HFFc6 (cell line): ENCODE results near the gene MIER2. TPM values are rescaled to one million over a fixed set of nuclear protein-coding genes. Genes with fewer than 3 reads are reported as not detected.

Experiments used
- DNase-seq: peaks from one replicate; pipeline ENCODE4 v3.0.0-alpha.2; 2018
- H3K27ac Mint-ChIP-seq: 2 replicates; pipeline ENCODE4 v1.8.0; 2020; ENCODE audit warnings: mild to moderate bottlenecking, mixed read lengths
- H3K27me3 Mint-ChIP-seq: 2 replicates; pipeline ENCODE4 v1.8.0; 2021; ENCODE audit warnings: mild to moderate bottlenecking, moderate library complexity, mixed read lengths; ENCODE audit not compliant: insufficient read depth
- H3K36me3 Mint-ChIP-seq: 2 replicates; pipeline ENCODE4 v1.8.0; 2021; ENCODE audit warnings: low read depth, mixed read lengths
- H3K4me1 Mint-ChIP-seq: 2 replicates; pipeline ENCODE4 v1.8.0; 2020; ENCODE audit warnings: low read depth, mixed read lengths
- H3K4me3 Mint-ChIP-seq: 2 replicates; pipeline ENCODE4 v1.8.0; 2020; ENCODE audit warnings: mild to moderate bottlenecking, moderate library complexity, mixed read lengths
- H3K9me3 Mint-ChIP-seq: 2 replicates; pipeline ENCODE4 v1.8.0; 2020; ENCODE audit warnings: mild to moderate bottlenecking, mixed read lengths
- total RNA-seq, 6 experiments: library from RNA; stranded (reverse); fragmentation: NEBNext Ultra II Directional; extraction: Animal tissue kit (Norgen Biotek cat#: 25700); gene quantifications; 2 replicates in 1 of 6; 3 replicates in 5 of 6; pipeline ENCODE4 v1.2.3, GENCODE V29; 2021
- TF ChIP-seq, protein P1 (sequence below): fragments of 200-600 bp; sonication (generic); IDR thresholded peaks from 2 replicates; pipeline ENCODE4 v1.5.0; 2021; ENCODE audit warnings: antibody characterized with exemption, mild to moderate bottlenecking

MIER2 gene
- total RNA-seq, 6 experiments from 2014 or later = 31.7 to 42.2 (median 33.4) TPM

DNA sequence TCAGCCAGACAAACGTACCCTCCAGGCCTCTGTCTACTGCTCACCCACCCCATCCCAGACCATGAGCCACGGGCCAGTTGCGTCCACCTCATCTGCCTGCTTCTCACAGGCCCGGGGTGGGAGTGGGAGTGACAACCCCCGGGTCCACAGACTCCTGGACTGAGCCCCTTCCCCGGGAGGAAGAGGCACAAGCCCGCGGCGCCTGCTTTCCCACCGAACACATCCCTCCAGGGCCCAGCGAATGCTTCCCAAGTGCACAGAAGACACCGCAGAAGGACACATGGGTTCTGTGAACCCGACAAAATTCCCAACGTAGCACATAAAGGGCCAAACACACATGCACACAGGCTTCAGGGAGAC, 35.4 kb downstream of the MIER2 start:
- DNase-seq = no peak
- TF ChIP-seq, protein P1, sequence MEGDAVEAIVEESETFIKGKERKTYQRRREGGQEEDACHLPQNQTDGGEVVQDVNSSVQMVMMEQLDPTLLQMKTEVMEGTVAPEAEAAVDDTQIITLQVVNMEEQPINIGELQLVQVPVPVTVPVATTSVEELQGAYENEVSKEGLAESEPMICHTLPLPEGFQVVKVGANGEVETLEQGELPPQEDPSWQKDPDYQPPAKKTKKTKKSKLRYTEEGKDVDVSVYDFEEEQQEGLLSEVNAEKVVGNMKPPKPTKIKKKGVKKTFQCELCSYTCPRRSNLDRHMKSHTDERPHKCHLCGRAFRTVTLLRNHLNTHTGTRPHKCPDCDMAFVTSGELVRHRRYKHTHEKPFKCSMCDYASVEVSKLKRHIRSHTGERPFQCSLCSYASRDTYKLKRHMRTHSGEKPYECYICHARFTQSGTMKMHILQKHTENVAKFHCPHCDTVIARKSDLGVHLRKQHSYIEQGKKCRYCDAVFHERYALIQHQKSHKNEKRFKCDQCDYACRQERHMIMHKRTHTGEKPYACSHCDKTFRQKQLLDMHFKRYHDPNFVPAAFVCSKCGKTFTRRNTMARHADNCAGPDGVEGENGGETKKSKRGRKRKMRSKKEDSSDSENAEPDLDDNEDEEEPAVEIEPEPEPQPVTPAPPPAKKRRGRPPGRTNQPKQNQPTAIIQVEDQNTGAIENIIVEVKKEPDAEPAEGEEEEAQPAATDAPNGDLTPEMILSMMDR = no peak
- no peak overlapping the region for H3K4me3 Mint-ChIP-seq
- no peaks in the 10 kb centered on the region for H3K9me3 Mint-ChIP-seq
- peaks cover 14% of the 10 kb centered on the region for H3K36me3 Mint-ChIP-seq
- no peak overlapping the region for H3K27ac Mint-ChIP-seq
- H3K27me3 Mint-ChIP-seq = no peaks in the 10 kb centered on the region; the same call in none of the 2 replicates
- H3K4me1 Mint-ChIP-seq = no peaks in the 10 kb centered on the region

DNA sequence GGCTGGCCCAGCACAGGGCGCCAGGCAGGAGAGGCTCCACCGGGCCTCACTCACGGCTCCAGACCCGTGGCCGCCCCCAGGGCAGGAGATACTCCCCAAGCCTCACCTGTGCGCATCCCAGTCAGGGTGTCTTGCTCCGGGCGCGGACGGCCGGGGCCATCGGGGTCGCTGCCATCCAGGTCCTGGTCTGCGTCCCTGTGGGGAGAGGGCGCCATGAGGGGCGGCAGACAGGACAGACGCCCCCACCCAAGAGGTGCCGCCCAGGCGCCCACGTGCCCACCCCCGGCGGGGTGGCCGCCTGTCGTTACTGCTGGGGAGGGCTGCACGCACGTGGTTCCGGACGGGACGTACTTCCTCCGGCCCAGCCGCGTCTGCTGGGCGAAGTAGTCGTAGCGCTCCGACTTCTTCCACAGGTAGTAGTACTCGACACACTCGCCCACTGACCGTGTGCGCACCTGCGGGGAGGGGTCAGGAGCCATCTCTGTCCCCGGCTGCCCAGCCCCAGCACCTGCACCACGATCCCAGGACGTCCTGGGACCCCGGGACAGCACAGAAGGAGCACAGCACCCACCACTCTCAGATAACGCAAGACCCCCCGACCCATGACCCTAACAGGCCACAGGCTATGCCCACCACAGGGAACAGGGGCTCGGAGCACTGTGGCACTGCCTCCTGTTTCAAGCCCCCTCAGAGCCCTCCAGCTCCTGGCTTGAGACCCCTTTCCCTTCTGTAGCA, 36.0 kb downstream of the MIER2 start:
- H3K4me1 Mint-ChIP-seq = no peaks in the 10 kb centered on the region
- H3K36me3 Mint-ChIP-seq = peaks cover 12% of the 10 kb centered on the region; the same call in 1 of the 2 replicates
- no peaks in the 10 kb centered on the region for H3K9me3 Mint-ChIP-seq
- TF ChIP-seq, protein P1 = no peak
- no peak for DNase-seq
- no peak overlapping the region for H3K4me3 Mint-ChIP-seq
- H3K27me3 Mint-ChIP-seq = no peaks in the 10 kb centered on the region; the same call in none of the 2 replicates
- H3K27ac Mint-ChIP-seq = no peak overlapping the region

DNA sequence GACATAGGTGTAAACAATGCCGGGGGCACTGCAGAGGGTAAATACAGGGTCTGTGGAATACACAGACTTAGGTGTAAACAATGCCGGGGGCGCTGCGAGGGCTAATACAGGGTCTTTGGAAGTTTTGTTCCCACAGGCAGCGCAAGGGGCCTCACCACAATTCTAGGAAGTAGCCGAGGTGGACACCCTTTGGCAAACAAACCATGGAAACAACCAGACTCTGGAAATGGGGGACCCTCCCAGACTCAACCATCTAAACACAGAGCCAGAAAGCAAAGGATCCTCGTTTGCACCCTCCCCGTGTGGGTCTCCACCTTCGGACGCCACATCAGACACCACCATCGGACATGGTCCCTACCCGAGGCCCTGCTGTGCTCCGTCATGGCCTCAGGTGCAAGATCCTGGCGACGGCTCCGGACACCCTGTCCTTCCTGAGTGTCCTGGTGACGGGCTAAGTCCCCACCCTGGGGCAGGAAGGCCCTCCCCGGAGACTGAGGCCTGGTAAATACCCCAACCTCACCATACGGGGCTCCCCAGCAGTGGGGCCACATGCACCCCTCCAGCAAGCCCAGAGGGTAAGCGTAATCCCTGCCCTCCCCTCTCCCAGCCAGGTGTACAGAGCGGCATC, 36.7 kb downstream of the MIER2 start:
- no peaks in the 10 kb centered on the region; the same call in none of the 2 replicates for H3K27me3 Mint-ChIP-seq
- no peak overlapping the region for H3K4me3 Mint-ChIP-seq
- no peaks in the 10 kb centered on the region for H3K4me1 Mint-ChIP-seq
- H3K27ac Mint-ChIP-seq = no peak overlapping the region
- TF ChIP-seq, protein P1 = no peak
- DNase-seq = no peak
- H3K9me3 Mint-ChIP-seq = no peaks in the 10 kb centered on the region
- H3K36me3 Mint-ChIP-seq = peaks cover 12% of the 10 kb centered on the region; the same call in 1 of the 2 replicates

DNA sequence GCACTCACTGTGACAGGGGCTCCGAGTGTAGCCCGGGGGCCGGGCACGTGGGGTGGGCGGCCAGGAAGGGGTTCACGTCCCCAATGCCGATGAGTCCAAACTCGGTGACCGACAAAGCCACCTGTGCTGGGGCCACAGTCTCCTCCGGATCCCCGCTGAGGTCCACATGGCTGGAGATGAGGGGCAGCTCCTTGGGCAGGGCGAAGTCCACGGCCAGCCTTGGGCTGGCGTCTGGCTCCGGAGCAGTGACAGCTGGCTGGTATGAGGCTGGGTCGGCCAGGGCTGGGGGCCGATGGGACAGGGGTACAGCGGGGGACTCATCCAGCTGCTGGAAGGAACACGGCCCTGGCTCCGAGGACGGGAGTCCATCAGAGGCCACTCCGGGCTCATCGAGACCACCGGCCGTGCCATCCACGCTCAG, 37.5 kb downstream of the MIER2 start:
- TF ChIP-seq, protein P1 = no peak
- H3K27me3 Mint-ChIP-seq = no peaks in the 10 kb centered on the region; the same call in none of the 2 replicates
- DNase-seq = no peak

DNA sequence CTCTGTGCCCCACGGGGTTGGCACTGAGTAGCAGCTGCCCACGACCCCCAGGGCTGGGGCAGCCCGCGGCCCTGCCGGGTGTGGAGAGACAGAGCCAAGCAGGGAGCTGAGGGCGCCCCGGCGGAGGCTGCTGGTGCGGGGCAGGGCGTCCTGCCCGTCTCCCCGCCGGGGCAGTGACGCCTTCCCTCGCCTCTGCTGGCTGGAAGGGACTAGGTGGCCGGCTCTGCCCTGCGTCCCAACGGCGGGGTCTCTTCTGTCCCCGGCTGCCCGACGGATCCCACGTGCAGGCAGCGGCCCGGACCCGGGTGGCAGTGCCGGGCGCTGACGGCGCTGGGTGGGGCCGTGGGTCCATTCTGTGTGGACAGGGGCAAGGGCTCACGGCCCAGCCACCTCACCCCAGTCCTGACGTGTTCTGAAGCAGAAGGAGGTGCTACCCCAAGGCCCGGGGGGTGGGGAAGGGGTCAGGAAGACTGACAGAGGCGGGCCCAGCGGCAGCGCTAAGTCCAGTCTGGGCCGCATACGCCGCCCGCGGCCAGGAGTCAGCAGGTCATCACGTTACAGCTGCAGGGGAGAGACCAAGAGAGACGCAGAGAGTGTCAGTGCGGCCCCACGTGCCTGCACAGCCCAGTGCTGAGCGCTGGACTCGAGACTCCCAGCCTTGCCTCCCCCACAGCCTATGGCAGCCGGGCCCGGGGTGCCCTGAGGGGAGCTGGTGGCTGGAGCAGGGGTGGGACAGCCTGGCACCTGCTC, 38.3 kb downstream of the MIER2 start:
- Mint-ChIP-seq H3K4me3 (no peak overlapping the region), H3K4me1 (no peaks in the 10 kb centered on the region), H3K36me3 (peaks cover 10% of the 10 kb centered on the region; the same call in 1 of the 2 replicates), H3K9me3 (no peaks in the 10 kb centered on the region), H3K27ac (no peak overlapping the region), H3K27me3 (no peaks in the 10 kb centered on the region; the same call in none of the 2 replicates)
- TF ChIP-seq, protein P1 = no peak
- no peak for DNase-seq

More for the DNA sequence above, 37.5 kb downstream of the MIER2 start:
- Mint-ChIP-seq H3K27ac (no peak overlapping the region), H3K36me3 (peaks cover 12% of the 10 kb centered on the region; the same call in 1 of the 2 replicates), H3K4me3 (no peak overlapping the region), H3K4me1 (no peaks in the 10 kb centered on the region), H3K9me3 (no peaks in the 10 kb centered on the region)
